Measurements from ENCODE around the gene CSRP3.

DNA sequence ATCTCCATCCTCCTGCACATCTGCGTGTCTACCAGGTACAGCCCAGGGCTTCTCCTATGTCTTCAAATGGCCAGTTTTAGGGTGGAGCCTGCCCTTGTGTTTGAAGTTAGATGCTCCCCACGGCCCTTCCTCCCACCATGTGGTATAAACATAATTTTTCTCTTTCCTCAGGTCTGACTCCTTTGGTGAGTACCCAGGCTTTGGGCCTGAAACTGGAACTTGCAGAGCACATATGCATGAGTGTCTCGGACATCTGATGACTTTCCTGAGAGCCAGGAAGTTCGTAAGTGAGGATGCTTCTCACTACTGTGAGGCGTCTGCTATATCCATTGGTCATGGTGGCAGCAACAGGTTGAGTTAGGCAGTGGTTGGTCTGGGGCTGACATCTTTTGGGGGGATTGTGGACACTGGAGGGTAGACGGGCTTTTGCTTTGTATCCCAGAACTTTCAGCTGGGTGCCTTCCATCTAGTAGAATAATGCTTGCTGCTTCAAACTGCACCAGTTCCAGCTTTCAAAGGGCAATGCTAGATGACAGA, 16.2 kb downstream of the CSRP3 start:
- TF ChIP-seq, protein P1, sequence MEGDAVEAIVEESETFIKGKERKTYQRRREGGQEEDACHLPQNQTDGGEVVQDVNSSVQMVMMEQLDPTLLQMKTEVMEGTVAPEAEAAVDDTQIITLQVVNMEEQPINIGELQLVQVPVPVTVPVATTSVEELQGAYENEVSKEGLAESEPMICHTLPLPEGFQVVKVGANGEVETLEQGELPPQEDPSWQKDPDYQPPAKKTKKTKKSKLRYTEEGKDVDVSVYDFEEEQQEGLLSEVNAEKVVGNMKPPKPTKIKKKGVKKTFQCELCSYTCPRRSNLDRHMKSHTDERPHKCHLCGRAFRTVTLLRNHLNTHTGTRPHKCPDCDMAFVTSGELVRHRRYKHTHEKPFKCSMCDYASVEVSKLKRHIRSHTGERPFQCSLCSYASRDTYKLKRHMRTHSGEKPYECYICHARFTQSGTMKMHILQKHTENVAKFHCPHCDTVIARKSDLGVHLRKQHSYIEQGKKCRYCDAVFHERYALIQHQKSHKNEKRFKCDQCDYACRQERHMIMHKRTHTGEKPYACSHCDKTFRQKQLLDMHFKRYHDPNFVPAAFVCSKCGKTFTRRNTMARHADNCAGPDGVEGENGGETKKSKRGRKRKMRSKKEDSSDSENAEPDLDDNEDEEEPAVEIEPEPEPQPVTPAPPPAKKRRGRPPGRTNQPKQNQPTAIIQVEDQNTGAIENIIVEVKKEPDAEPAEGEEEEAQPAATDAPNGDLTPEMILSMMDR (IDR thresholded peaks at IDR 0.05; ENCODE audit: low read length) = no peak
- TF ChIP-seq EZH2 (IDR thresholded peaks at IDR 0.05; ENCODE audit: borderline replicate concordance, low read length) = no peak

Measured in OCI-LY1 (cell line).